GM18517 (cell line): ENCODE data around the gene AMZ2.
A peak's percentile ranks its signal among the peaks of the same experiment; 100 is the strongest.

Source experiments
- ATAC-seq: cut with Tn5 transposase; IDR thresholded peaks from one replicate; pipeline ENCODE4 v1.9.1; 2021; ENCODE audit warnings: mild to moderate bottlenecking, moderate library complexity; ENCODE audit not compliant: unreplicated experiment

The AMZ2 gene

GRCh38 chr17:68289936-68290267 is 42.1 kb downstream of the AMZ2 start:
- no peak for ATAC-seq

GRCh38 chr17:68290268-68290954 is 42.6 kb downstream of the AMZ2 start:
- ATAC-seq: no peak

- peak; percentile 39 for ATAC-seq
These were observed 43.4 kb downstream of the AMZ2 start, which contains the start of the genes ARSG and SLC16A6 for GRCh38 chr17:68290955-68291835. TSS of gene ARSG (plus strand) at chr17:68291495. CDS start at chr17:68307494, 15,999 bp downstream. TSS of gene SLC16A6 (minus strand) at chr17:68291127. CDS start at chr17:68278320, 12,807 bp downstream.

DNA sequence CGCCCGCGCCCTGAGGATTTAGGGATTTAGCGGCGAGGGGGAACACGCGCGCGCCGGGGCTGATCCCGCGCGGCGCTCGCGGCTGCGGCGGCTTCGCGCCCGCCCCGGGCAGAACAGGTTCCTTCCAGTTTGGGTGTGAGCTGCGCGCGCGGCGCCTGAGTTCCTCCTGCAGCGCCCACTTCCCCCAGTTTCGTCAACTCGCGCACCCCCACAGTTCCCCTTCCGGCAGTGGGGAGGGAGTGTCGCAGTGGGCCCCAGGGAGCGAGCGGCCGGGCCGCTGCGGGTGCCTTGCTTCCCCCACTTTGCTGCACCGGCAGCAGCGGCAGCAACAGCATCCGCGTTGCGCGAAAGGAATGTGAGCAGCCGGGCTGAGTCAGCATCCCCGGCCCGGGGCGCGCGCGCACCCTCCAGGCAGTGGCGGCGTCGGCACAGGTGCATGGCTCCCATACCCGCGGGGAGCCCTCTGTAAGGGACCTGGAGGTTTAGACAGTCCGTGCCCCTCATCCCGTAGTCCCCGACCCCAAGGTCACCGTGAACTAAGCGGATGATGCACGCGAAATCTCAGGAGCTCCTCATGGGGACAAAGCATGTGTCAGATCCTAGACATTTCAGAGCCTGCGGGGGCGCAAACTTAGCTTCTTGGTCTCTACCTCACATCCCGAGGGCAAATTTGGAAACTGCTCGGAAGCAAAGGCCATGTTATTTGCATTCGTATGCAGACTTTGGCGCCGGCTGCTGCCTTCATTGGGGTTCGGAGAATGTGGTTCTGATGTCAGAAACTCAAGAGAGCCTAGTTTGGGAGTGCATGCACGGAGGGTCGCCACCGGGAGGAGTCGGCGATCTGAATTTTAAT is 44.2 kb downstream of the AMZ2 start:
- ATAC-seq: peak; percentile 48

- ATAC-seq: no peak
These were observed 44.8 kb downstream of the AMZ2 start for GRCh38 chr17:68292689-68293040.

GRCh38 chr17:68293490-68294195 is 45.8 kb downstream of the AMZ2 start:
- no peak for ATAC-seq

DNA sequence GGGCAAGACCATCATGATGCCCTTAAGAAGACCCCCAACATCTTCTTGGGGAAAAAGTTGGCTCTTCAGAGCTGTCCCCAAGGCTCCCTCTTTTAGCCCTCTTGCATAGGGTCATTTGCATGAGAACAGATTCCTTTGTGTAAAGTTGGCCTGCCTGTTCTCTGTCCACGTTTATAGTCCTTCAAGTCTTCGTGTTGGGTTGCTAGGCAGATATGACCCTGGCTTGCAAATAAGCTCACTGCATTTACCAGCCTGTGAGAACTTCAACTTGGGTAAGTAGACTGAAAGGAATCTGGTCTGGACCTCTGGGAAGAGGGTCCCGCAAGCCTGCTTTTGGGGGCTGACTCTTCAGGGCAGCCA is 46.3 kb downstream of the AMZ2 start:
- no peak for ATAC-seq

DNA sequence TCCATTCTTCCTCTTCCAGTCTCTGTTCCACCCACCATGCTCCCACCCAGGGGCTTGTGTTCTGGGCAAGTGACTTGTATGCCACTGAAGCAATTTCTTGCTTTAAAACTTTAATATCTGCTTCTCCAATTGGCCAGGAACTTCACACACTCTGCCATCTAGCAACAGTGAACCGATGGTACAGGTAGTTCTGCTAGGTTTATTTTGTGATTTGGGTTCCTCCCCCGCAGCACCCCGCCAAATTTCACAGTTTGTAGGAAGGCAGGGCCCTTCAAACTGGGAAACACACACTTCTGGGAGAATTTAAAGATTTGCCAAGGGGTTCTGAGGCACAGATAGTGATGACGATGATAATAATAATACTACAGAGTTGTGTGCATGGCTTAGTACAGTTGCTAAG is 46.8 kb downstream of the AMZ2 start:
- no peak for ATAC-seq

- no peak for ATAC-seq
These were observed 47.2 kb downstream of the AMZ2 start for GRCh38 chr17:68295086-68295485.

GRCh38 chr17:68296217-68297191 is 48.7 kb downstream of the AMZ2 start:
- ATAC-seq: no peak

DNA sequence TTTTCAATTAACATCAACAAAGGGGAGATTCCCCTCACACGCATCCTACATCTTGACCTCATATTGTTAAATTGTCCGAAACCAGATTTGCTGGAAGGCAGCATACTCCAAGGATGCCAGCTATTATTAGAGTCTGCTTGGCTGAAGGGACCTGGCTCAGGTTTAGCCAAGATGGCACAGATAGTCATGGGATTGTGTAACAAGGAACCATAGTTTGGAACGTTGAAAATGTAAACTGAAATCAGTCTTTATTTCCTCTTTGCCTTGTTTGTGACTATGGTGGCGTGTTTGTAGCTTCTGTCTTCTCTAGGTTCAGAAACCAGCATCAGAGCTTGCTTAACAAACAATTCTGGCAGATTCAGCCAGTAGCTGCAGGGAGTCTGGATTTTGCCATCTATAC is 49.4 kb downstream of the AMZ2 start:
- ATAC-seq: no peak

DNA sequence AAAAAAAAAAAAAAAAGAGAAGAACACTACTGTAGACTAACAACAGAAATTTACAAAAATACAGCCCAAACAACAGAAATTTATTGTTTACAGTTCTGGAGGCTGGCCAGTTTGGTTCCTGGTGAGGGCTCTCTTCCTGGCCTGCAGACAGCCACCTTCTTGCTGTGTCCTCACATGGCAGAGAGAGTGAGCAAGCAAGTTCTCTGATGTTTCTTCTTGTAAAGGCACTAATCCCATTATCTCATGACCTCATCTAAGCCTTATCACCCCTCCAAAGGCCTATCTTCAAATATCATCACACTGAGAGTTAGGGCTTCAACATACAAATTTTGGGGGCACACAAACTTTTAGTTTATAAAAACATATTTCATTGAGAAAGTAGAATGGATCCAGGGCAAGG is 50.8 kb downstream of the AMZ2 start:
- no peak for ATAC-seq

DNA sequence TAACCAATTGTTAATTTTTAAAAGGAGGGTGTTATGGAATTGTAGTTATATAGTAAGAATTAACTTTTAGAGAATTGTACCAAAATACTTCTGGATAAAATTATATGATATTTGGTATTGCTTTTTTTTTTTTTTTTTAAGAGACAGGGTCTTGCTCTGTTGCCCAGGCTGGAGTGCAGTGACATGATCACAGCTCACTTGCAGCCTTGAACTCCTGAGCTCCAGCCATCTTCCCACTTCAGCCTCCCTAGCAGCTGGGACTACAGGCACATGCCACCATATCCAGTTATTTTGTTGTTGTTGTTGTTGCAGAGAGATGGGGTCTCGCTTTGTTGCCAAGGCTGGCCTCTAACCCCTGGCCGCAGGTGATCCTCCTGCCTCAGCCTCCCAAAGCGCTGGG is 52.0 kb downstream of the AMZ2 start:
- no peak for ATAC-seq

DNA sequence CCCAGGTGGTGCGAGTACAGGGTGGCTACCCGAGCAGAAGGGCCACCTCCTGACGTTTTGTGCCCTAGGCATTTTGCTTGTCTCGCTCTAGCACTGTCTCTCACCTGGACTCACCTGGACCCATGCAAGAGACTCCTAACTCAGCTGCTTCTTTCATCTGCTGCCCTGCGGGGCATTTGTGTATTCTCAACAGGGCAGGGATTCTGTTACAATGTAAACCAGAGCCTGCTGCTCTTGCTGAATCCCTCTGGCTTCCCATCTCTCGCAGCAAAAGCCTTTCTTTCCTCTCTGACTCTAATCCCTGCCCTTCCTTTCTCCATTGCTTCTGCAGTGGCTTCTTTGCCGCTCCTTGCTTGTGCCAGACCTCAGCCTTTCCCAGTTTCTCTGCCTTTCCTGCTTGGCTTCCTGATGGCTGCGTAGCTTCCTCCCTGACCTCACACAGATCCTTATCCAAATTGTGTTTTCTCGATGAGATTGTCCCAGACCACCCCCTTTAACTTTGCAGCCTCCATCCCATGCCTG is 53.7 kb downstream of the AMZ2 start:
- no peak for ATAC-seq

- no peak for ATAC-seq
These were observed 54.3 kb downstream of the AMZ2 start for GRCh38 chr17:68302066-68302564.

GRCh38 chr17:68302666-68303065 is 54.8 kb downstream of the AMZ2 start:
- no peak for ATAC-seq

- ATAC-seq: no peak
These were observed 56.9 kb downstream of the AMZ2 start for GRCh38 chr17:68304706-68305105.

DNA sequence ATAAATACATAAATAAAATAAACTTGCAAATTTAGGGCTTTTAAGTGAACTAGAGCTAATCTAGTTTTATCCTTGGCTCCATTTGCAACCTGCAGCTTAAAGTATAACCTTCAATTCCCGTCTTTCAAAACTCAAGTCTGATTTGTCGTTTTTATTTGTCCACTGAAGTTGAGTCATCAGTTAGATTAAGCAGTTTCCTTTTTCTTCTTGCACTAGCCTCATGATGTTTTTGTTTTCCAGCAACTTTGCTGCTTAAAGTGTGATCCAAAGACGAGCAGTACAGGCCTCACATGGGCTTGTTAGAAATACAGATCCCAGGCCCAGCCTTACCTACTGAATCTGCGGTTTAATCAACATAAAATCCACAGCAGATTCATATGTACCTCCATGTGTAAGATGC is 57.3 kb downstream of the AMZ2 start:
- no peak for ATAC-seq
